Keratinocyte (primary cell): ENCODE results near the gene CORO1C. TPM values are rescaled to one million over a fixed set of nuclear protein-coding genes. Genes with fewer than 3 reads are reported as not detected.

Experiments
- DNase-seq: peaks from one replicate; pipeline ENCODE4 v3.0.0-alpha.2; 2011; ENCODE audit warnings: low read depth, missing footprints, low spot score
- FAIRE-seq: peaks from 2 replicates; lab custom pipeline; 2011; peaks lifted over from hg19 to GRCh38; lab: Jason Lieb, UNC
- H2AFZ ChIP-seq: 2 replicates; pipeline ENCODE4 v1.6.0; 2012; ENCODE audit warnings: low read length, control low read depth, inconsistent platforms; ENCODE audit not compliant: control insufficient read depth
- H3K27ac ChIP-seq: 2 replicates; pipeline ENCODE4 v1.5.1; 2011; ENCODE audit warnings: low read length; ENCODE audit not compliant: control insufficient read depth, insufficient read depth
- H3K27me3 ChIP-seq: 3 replicates; pipeline ENCODE4 v1.6.0; 2011; ENCODE audit warnings: low read length; ENCODE audit not compliant: control insufficient read depth, insufficient read depth; ENCODE audit errors: extremely low read depth
- H3K36me3 ChIP-seq, 2 experiments: 2 replicates in 1 of 2; 3 replicates in 1 of 2; pipeline ENCODE4 v1.5.1; 2011; ENCODE audit warnings: low read length in 2 of 2, mild to moderate bottlenecking in 1 of 2; ENCODE audit not compliant: control insufficient read depth in 2 of 2, insufficient read depth in 2 of 2; ENCODE audit errors: extremely low read depth in 1 of 2
- H3K4me1 ChIP-seq: 3 replicates; pipeline ENCODE4 v1.5.1; 2011; ENCODE audit warnings: low read length; ENCODE audit not compliant: control insufficient read depth, insufficient read depth; ENCODE audit errors: extremely low read depth
- H3K4me2 ChIP-seq: 3 replicates; pipeline ENCODE4 v1.6.0; 2011; ENCODE audit warnings: low read depth, low read length; ENCODE audit not compliant: control insufficient read depth, insufficient read depth; ENCODE audit errors: extremely low read depth
- H3K4me3 ChIP-seq, 3 experiments: fragments of 200-600 bp in 1 of 3; sonication (generic) in 1 of 3; 2 replicates in 2 of 3; 3 replicates in 1 of 3; pipeline ENCODE4 v1.5.1; 2011 to 2016; ENCODE audit warnings: low read length in 3 of 3, mild to moderate bottlenecking in 3 of 3, control low read depth in 2 of 3, inconsistent platforms in 1 of 3, low read depth in 1 of 3, mixed read lengths in 1 of 3, mixed run types in 1 of 3, moderate library complexity in 1 of 3; ENCODE audit not compliant: control insufficient read depth in 2 of 3, insufficient read depth in 2 of 3; ENCODE audit errors: extremely low read depth in 1 of 3
- H3K79me2 ChIP-seq: 2 replicates; pipeline ENCODE4 v1.6.0; 2012; ENCODE audit warnings: low read length; ENCODE audit not compliant: control insufficient read depth, insufficient read depth
- H3K9ac ChIP-seq: 3 replicates; pipeline ENCODE4 v1.6.0; 2011; ENCODE audit warnings: low read length; ENCODE audit not compliant: control insufficient read depth, insufficient read depth; ENCODE audit errors: extremely low read depth
- H3K9me1 ChIP-seq: 3 replicates; pipeline ENCODE4 v1.6.0; 2011; ENCODE audit warnings: low read length; ENCODE audit not compliant: control insufficient read depth, insufficient read depth; ENCODE audit errors: extremely low read depth
- H3K9me3 ChIP-seq: 2 replicates; pipeline ENCODE4 v1.5.1; 2012; ENCODE audit warnings: low read depth, low read length; ENCODE audit not compliant: control insufficient read depth
- H4K20me1 ChIP-seq: 3 replicates; pipeline ENCODE4 v1.6.0; 2011; ENCODE audit warnings: low read length; ENCODE audit not compliant: control insufficient read depth, insufficient read depth; ENCODE audit errors: extremely low read depth
- EZH2 ChIP-seq: IDR thresholded peaks from one replicate; pipeline ENCODE4 v1.6.1; 2012; ENCODE audit warnings: inconsistent platforms, mild to moderate bottlenecking, low read length, moderate library complexity
- dilution Hi-C: fragments of 300-500 bp; cut with MboI; formaldehyde crosslinking; loops from one replicate; pipeline ENCODE4 v1.7.0; 2020; ENCODE audit warnings: low sequenced_read_pairs; ENCODE audit not compliant: extremely low pct_ligation_motif_present
- polyA plus RNA-seq, 5 experiments: library from polyadenylated mRNA; depleted of rRNA in 3 of 5; stranded (reverse) in 3 of 5; stranded (forward) in 1 of 5; unstranded in 1 of 5; fragments of >200 nt; gene quantifications; 1 replicate in 1 of 5; 2 replicates in 3 of 5; 3 replicates in 1 of 5; pipeline versions ENCODE4 v1.2.1 to v1.2.3, GENCODE V29; 2011 to 2012; ENCODE audit warnings: missing spikeins in 2 of 5, low read depth in 1 of 5, low replicate concordance in 1 of 5
- TF ChIP-seq, protein P1 (sequence below), 3 experiments: IDR thresholded peaks in 1 of 3; conservative IDR thresholded peaks in 1 of 3; optimal IDR thresholded peaks in 1 of 3; 2 replicates in 2 of 3; 3 replicates in 1 of 3; pipeline versions ENCODE3 to v1.5.1; 2011; ENCODE audit warnings: low read length in 3 of 3, mild to moderate bottlenecking in 3 of 3, moderate library complexity in 2 of 3, control low read depth in 1 of 3, inconsistent platforms in 1 of 3; ENCODE audit not compliant: insufficient read depth in 2 of 3; ENCODE audit errors: extremely low read depth in 1 of 3

CORO1C gene
- polyA plus RNA-seq, 1 donor (not counting 4 experiments of a cell fraction or from before 2014, with no cell fraction given) = 283 TPM

DNA sequence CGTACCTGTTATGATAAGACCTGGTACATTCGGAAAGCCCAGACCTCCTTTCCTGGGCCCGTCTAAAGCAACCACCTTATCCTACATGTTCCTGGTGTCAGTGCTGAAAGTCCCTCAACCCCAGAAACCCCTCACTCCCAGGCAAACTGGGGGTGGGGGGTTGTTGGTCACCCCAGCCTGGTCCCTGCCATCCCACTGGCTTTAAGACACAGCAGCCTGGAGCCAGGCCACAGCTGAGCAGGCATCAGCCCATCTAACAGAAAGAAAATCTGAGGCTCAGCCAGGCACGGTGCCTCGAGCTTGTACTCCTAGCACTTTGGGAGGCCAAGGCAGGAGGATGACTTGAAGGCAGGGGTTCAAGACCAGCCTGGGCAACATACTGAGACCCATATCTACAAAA lies 102.2 kb downstream of the CORO1C start:
- peak overlapping the region; percentile 31 for H3K27ac ChIP-seq
- H3K9me3 ChIP-seq = no peaks in the 10 kb centered on the region
- H4K20me1 ChIP-seq = no peaks in the 10 kb centered on the region
- H3K27me3 ChIP-seq = no peaks in the 10 kb centered on the region
- dilution Hi-C loops = no loop called here
- DNase-seq (no peak), FAIRE-seq (no peak)
- TF ChIP-seq, protein P1, sequence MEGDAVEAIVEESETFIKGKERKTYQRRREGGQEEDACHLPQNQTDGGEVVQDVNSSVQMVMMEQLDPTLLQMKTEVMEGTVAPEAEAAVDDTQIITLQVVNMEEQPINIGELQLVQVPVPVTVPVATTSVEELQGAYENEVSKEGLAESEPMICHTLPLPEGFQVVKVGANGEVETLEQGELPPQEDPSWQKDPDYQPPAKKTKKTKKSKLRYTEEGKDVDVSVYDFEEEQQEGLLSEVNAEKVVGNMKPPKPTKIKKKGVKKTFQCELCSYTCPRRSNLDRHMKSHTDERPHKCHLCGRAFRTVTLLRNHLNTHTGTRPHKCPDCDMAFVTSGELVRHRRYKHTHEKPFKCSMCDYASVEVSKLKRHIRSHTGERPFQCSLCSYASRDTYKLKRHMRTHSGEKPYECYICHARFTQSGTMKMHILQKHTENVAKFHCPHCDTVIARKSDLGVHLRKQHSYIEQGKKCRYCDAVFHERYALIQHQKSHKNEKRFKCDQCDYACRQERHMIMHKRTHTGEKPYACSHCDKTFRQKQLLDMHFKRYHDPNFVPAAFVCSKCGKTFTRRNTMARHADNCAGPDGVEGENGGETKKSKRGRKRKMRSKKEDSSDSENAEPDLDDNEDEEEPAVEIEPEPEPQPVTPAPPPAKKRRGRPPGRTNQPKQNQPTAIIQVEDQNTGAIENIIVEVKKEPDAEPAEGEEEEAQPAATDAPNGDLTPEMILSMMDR (optimal IDR thresholded peaks at IDR 0.05 in 1 of 3, IDR thresholded peaks at IDR 0.05 in 1 of 3, conservative IDR thresholded peaks at IDR 0.05 in 1 of 3; ENCODE audit: extremely low read depth in 1 of 3, insufficient read depth in 2 of 3, low read length in 3 of 3) = no peak
- TF ChIP-seq EZH2 = no peak
- H3K4me3 ChIP-seq = no peak overlapping the region
- no peak overlapping the region for H2AFZ ChIP-seq
- no peaks in the 10 kb centered on the region for H3K9me1 ChIP-seq
- peak overlapping the region; percentile 4 for H3K4me2 ChIP-seq
- no peaks in the 10 kb centered on the region for H3K36me3 ChIP-seq
- H3K9ac ChIP-seq = no peak overlapping the region
- H3K4me1 ChIP-seq = peaks cover 38% of the 10 kb centered on the region
- H3K79me2 ChIP-seq = no peaks in the 10 kb centered on the region

DNA sequence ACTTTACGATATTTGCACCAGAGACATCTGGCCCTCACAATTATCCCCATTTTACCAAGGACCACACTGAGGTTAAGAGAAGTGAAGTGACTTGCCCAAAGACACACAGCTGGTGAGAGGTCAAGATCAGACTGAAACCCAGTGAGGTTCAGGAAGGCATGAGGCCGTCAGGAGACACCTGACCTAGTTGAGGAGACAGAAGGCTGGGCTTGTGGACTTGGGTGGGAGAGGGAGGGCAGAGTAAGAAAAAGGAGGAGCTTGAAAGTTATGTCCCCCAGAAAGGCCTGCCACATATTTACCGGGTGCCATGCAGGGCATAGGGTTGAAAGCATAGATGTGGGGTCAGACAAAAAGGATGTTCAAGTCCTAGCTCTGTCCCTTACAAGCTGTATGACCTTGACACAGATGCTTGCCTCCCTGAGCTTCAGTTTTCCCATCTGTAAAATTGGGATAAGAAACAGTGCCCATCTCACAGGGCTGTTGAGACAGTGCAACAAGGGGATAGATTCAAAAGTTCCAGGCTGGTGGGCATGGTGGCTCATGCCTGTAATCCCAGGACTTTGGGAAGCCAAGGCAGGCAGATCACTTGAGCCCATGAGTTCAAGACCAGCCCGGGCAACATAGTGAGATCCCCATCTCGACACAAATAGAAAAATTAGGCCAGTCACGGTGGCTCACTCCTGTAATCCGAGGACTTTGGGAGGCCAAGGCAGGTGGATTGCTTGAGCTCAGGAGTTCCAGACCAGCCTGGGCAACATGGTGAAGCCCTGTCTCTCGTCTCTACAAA lies 104.0 kb downstream of the CORO1C start:
- DNase-seq = no peak
- no peak overlapping the region for H2AFZ ChIP-seq
- H3K27me3 ChIP-seq = no peaks in the 10 kb centered on the region
- H3K4me3 ChIP-seq = no peak overlapping the region
- TF ChIP-seq EZH2 = no peak
- TF ChIP-seq, protein P1 (optimal IDR thresholded peaks at IDR 0.05 in 1 of 3, IDR thresholded peaks at IDR 0.05 in 1 of 3, conservative IDR thresholded peaks at IDR 0.05 in 1 of 3; ENCODE audit: extremely low read depth in 1 of 3, insufficient read depth in 2 of 3, low read length in 3 of 3) = no peak
- dilution Hi-C loops = no loop called here
- H3K9me3 ChIP-seq = no peaks in the 10 kb centered on the region
- no peaks in the 10 kb centered on the region for H4K20me1 ChIP-seq
- H3K4me1 ChIP-seq = peaks cover 38% of the 10 kb centered on the region
- no peak for FAIRE-seq
- no peak overlapping the region for H3K9ac ChIP-seq
- no peak overlapping the region for H3K27ac ChIP-seq
- no peak overlapping the region for H3K4me2 ChIP-seq
- no peaks in the 10 kb centered on the region for H3K9me1 ChIP-seq
- H3K79me2 ChIP-seq = no peaks in the 10 kb centered on the region
- no peaks in the 10 kb centered on the region for H3K36me3 ChIP-seq
